Duodenal mucosa (tissue), 2 donors: ENCODE results near the gene SREBF1.

Experiments used
- H3K27ac ChIP-seq: one replicate; pipeline ENCODE4 v1.7.0; 2013; ENCODE audit warnings: low read depth, low read length
- H3K27me3 ChIP-seq, 2 donors: one replicate each; pipeline ENCODE4 v1.7.0; 2013; ENCODE audit warnings: low read length in 2 of 2, control low read depth in 1 of 2; ENCODE audit not compliant: insufficient read depth in 2 of 2, control insufficient read depth in 1 of 2
- H3K36me3 ChIP-seq, 2 donors: one replicate each; pipeline ENCODE4 v1.7.0; 2013; ENCODE audit warnings: low read length in 2 of 2, control low read depth in 1 of 2; ENCODE audit not compliant: insufficient read depth in 2 of 2, control insufficient read depth in 1 of 2
- H3K4me1 ChIP-seq, 2 donors: one replicate each; pipeline ENCODE4 v1.7.0; 2013; ENCODE audit warnings: low read length in 2 of 2, control low read depth in 1 of 2; ENCODE audit not compliant: insufficient read depth in 2 of 2, control insufficient read depth in 1 of 2
- H3K4me3 ChIP-seq, 2 donors: one replicate each; pipeline ENCODE4 v1.7.0; 2013; ENCODE audit warnings: low read length in 2 of 2, low read depth in 1 of 2
- H3K9ac ChIP-seq, 2 donors: one replicate each; pipeline ENCODE4 v1.7.0; 2013; ENCODE audit warnings: low read length in 2 of 2, low read depth in 1 of 2
- H3K9me3 ChIP-seq, 2 donors: one replicate each; pipeline ENCODE4 v1.7.0; 2013; ENCODE audit warnings: low read length in 2 of 2, control low read depth in 1 of 2; ENCODE audit not compliant: control insufficient read depth in 1 of 2

SREBF1 gene

DNA sequence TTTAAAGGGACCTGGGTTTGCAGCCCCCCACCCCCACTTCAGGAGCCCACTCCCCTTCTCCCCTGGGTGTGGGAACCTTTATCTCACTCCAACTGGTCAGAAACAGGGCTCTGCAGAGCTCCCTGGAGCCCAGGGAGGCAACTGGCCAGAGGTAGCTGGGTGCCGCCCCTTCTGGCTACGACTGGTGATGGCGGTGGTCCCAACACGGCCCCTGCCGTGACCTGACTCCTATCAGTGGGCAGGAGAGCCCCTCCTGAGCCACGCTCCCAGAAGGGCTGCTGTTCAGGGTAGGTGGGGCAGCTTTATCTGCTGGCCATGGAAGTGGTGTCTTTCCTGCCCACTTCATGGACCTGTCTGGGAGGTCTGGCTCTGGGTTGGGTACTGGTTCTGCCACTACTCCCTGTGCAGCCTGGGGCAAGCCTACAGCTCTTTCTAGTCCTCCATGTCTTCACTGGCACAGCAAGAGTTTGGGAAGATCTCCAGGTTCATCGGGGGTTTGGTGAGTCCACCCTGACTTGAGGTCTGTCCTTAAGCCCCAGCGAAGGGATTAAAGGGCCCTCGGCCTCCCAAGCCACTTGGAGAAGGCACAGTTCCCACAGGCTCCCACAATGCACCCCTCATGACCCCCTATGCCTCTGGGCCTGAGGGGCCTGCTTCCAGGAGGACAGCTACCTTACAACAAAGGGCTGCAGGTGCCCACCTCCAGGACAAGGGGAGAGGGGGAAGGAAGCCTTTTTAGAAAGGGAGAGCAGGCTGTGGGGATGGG, 5.5 kb upstream of the SREBF1 start:
- Histone ChIP-seq H3K27ac (no peak overlapping the region), H3K9ac (no peak overlapping the region), H3K9me3 (no peaks in the 10 kb centered on the region), H3K4me1 (peaks cover 36 to 42% of the 10 kb centered on the region in 2 donors), H3K27me3 (no peaks in the 10 kb centered on the region), H3K4me3 (no peak overlapping the region), H3K36me3 (peaks cover 0 to 10% of the 10 kb centered on the region in 2 donors)

DNA sequence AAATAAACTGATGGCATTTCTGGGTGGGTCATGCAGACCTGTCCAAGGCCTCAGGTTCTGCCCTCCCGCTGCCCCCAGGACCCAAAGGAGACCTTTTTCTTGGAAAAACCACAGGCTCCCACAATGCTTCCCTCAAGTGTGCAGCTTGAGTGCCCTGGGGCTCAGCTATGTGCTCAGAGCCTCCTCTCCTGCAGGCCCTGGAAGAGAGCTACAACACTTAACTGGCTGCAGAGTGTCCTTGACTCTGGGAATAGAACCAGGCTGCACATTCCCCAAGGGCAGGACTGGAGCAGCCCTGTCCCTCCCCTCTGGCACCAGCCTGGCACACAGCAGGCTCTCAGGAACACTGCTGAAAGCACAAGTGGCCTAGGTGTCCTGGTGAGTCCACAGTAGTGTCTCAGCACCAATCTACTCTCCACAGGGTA, 4.8 kb upstream of the SREBF1 start:
- H3K36me3 ChIP-seq = peaks cover 0 to 5% of the 10 kb centered on the region in 2 donors
- H3K9me3 ChIP-seq = no peaks in the 10 kb centered on the region
- H3K27me3 ChIP-seq = no peaks in the 10 kb centered on the region
- H3K4me3 ChIP-seq = no peak overlapping the region
- H3K27ac ChIP-seq = peak overlapping the region; percentile 98
- peaks cover 39 to 40% of the 10 kb centered on the region in 2 donors for H3K4me1 ChIP-seq
- H3K9ac ChIP-seq = no peak overlapping the region

DNA sequence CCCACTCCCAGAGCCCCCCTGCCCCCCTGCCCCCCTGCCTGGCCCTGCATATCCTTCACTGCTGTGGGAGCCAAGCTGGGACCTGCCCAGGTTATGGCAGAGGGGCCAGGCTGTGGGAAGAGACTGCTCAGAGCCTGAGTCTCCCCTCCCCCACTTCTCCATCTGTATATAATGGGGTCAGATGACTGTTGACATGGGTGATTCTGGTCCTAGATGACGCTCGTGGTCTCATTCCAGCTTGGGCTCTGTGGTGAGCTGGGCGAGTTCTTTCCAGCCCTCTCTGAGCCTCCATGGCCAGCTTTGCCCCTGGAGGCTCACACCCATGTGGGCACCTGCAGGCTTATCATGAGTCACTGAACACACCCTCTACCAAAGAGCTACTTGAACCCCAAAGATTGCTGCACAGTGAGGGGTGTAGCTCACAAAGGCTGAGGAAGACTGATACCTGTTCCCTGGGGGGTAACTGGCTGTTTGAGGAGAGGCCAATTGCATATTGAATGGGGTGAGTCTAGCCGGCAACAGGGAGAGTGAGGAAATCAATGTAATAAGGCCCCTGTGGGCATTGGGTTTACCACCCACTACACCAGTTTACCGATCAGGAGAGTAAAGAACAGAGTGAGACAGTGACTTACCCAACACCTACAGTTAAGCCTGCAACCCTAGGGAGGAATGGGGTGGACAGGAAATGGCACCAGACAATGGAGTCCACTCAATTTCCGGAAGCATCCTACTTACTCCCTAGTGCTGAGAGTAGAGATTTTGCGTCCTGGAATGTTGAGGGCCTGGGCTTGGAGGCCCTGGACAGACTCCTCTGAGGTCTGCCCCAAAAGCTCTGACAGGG, 4.2 kb upstream of the SREBF1 start:
- Histone ChIP-seq H3K9ac (peak overlapping the region; percentile 74 to 98), H3K4me3 (peak overlapping the region; percentile 61 to 63), H3K27me3 (no peaks in the 10 kb centered on the region), H3K27ac (peak overlapping the region; percentile 98), H3K36me3 (no peaks in the 10 kb centered on the region), H3K4me1 (peaks cover 39 to 40% of the 10 kb centered on the region in 2 donors), H3K9me3 (no peaks in the 10 kb centered on the region)

DNA sequence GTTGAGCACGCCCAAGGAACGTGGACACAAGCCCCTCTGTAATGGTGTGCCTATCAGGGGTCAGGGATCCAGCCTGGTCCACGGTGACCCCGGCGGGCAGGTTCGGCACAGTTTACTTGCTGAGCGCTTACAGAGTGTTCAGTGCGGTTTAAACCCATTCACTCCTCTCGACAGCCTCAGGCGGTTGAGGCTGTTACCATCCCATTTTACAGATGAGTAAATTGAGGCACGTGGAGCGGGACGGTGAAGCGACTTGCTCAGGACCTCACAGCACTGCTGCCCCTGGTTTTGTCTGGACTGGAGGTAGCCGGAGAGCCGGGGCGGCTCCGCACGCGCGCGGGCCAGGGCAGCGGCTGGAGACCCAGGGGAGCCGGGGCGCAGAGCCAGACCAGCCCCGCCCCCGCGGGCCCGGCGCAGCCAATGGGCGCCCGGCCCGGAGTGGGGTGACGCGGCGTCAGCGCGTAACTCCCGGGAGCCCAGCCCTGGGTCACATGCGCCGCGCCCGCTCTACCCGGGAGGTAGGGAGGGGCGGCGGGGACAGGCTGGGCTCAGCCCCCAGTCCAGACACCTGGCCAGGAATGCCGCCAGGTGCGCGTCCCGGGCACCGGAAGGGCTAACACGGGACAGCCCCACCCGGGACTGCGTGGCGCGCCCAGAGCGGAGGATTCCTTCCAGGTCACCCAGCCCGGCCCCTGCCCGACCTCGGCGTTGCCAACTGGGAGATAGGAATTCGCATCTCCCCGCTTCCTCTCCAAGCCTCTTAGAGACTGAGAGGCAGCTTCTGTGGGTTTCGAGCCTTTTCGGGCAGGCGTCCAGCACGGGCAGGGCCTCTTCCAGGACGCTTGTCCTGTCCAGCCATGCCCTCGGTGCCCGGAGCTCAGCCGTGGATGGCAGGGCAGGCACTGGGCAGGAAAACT, 3.3 kb upstream of the SREBF1 start:
- no peaks in the 10 kb centered on the region for H3K27me3 ChIP-seq
- H3K27ac ChIP-seq = peak overlapping the region; percentile 98
- peak overlapping the region; percentile 74 to 98 for H3K9ac ChIP-seq
- H3K4me3 ChIP-seq = peak overlapping the region; percentile 63 to 72
- H3K9me3 ChIP-seq = no peaks in the 10 kb centered on the region
- peaks cover 48 to 49% of the 10 kb centered on the region in 2 donors for H3K4me1 ChIP-seq
- H3K36me3 ChIP-seq = no peaks in the 10 kb centered on the region

- H3K36me3 ChIP-seq = no peaks in the 10 kb centered on the region
- no peaks in the 10 kb centered on the region for H3K27me3 ChIP-seq
- H3K4me1 ChIP-seq = peaks cover 58 to 59% of the 10 kb centered on the region in 2 donors
- H3K9ac ChIP-seq = peak overlapping the region; percentile 96 to 98
- no peaks in the 10 kb centered on the region for H3K9me3 ChIP-seq
- peak overlapping the region; percentile 99 for H3K27ac ChIP-seq
- no peak overlapping the region for H3K4me3 ChIP-seq
Measured at GRCh38 chr17:17837966-17838962, 1.5 kb upstream of the SREBF1 start.

DNA sequence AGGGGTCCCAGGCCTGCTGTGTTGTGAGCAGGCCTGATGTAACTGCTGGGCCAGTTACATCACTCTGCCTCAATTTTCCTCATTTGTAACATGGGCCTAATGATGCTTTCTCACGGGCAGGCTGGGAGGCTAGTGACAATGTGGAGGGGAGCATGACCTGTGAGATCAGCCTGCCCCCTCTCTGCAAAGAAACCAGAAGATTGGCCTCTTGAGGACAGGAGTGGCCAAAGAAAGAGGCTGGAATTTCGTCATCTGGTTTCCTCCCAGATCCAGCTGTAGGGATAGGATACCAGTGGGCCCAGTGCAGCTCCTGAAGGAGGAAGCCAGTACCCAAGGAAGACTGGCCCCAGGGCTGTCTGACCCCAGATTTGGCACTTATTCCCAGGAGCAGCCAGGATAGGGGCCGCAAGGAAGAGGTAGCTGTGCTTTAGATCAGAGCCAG, 615 bp upstream of the SREBF1 start:
- H3K36me3 ChIP-seq = peaks cover under 1 to 1% of the 10 kb centered on the region in 2 donors

DNA sequence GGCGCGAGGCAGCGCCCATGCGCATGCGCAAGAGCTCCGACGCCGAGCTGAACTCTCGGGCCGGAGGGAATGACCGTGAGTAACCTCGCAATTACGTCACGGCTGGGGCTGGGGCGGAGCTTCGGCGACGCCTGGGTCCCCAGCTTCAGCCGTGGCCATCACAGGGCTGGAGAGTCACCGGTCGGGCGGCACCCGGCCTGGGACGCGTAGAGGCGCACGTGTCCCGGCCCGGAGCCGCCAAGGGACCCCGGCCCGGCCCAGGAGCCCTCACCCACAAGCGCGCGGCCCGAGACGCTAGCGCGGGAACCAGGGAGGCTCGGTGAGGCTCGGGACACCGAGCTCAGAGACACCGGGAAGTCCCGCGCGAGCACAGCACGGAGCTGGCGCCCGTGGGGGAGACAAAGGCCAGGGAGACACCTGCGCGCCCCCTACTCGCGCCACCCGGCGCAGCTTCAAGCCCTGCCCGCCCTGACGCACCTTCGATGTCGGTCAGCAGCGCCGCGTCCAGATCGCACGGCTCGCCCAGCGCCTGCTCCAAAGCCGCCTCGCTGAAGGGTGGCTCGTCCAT, 452 bp downstream of the SREBF1 start:
- no peaks in the 10 kb centered on the region for H3K9me3 ChIP-seq
- H3K36me3 ChIP-seq = peaks cover 3 to 5% of the 10 kb centered on the region in 2 donors
- H3K4me1 ChIP-seq = peaks cover 56 to 64% of the 10 kb centered on the region in 2 donors
- H3K27ac ChIP-seq = peak overlapping the region; percentile 99
- H3K4me3 ChIP-seq = peak overlapping the region; percentile 68 to 88
- no peaks in the 10 kb centered on the region for H3K27me3 ChIP-seq
- peak overlapping the region; percentile 96 to 98 for H3K9ac ChIP-seq

More for the DNA sequence above, 615 bp upstream of the SREBF1 start:
- Histone ChIP-seq H3K9me3 (no peaks in the 10 kb centered on the region), H3K9ac (peak overlapping the region; percentile 96 to 98), H3K4me1 (peaks cover 58 to 59% of the 10 kb centered on the region in 2 donors), H3K27ac (peak overlapping the region; percentile 99), H3K27me3 (no peaks in the 10 kb centered on the region), H3K4me3 (peak overlapping the region in 1 of 2 donors; percentile 68)

GRCh38 chr17:17835415-17836249, 1.2 kb downstream of the SREBF1 start:
- Histone ChIP-seq H3K27ac (peak overlapping the region; percentile 99), H3K9me3 (no peaks in the 10 kb centered on the region), H3K4me3 (peak overlapping the region; percentile 68 to 88), H3K4me1 (peaks cover 52 to 64% of the 10 kb centered on the region in 2 donors), H3K27me3 (no peaks in the 10 kb centered on the region), H3K36me3 (peaks cover 3 to 5% of the 10 kb centered on the region in 2 donors), H3K9ac (peak overlapping the region; percentile 21 to 96)
